GM12878 (cell line): ENCODE measurements around the gene VTCN1.

ENCODE experiments used
- BRCA1 ChIP-seq: IDR thresholded peaks from 2 replicates; pipeline ENCODE4 v1.6.1; 2011; ENCODE audit warnings: low read depth, low read length, improper control_type of control experiment
- CHD4 ChIP-seq: fragments of 200-600 bp; sonication (generic); IDR thresholded peaks from 2 replicates; pipeline ENCODE4 v1.6.1; 2016; ENCODE audit warnings: mild to moderate bottlenecking
- CTCF ChIP-seq, 3 experiments: IDR thresholded peaks in 2 of 3; conservative IDR thresholded peaks in 1 of 3; 2 replicates each; pipeline ENCODE4 v1.5.1; 2011; ENCODE audit warnings: low read depth in 3 of 3, low read length in 3 of 3, mild to moderate bottlenecking in 3 of 3, control low read depth in 2 of 3, moderate library complexity in 2 of 3, inconsistent platforms in 1 of 3, mixed read lengths in 1 of 3; ENCODE audit not compliant: control insufficient read depth in 2 of 3, insufficient read depth in 1 of 3; ENCODE audit errors: extremely low read depth in 1 of 3
- E2F4 ChIP-seq: IDR thresholded peaks from 2 replicates; pipeline ENCODE4 v1.6.1; 2012; ENCODE audit warnings: low read depth, low read length, improper control_type of control experiment
- FOXM1 ChIP-seq: IDR thresholded peaks from 2 replicates; pipeline ENCODE4 v1.6.1; 2012; ENCODE audit warnings: low read depth, mild to moderate bottlenecking, inconsistent platforms, low read length, moderate library complexity
- POLR2A ChIP-seq: IDR thresholded peaks from 2 replicates; pipeline ENCODE4 v1.6.1; 2011; ENCODE audit warnings: low read depth, mild to moderate bottlenecking, low read length
- POLR2AphosphoS5 ChIP-seq: IDR thresholded peaks from 2 replicates; pipeline ENCODE4 v1.6.1; 2011; ENCODE audit warnings: mild to moderate bottlenecking, low read length, inconsistent platforms
- REST ChIP-seq: IDR thresholded peaks from 2 replicates; pipeline ENCODE4 v1.6.1; 2012; ENCODE audit warnings: mild to moderate bottlenecking, low read depth, low read length
- RFX5 ChIP-seq: IDR thresholded peaks from 2 replicates; pipeline ENCODE4 v1.6.1; 2011; ENCODE audit warnings: low read depth, low read length, improper control_type of control experiment
- SKIL ChIP-seq: fragments of 450-650 bp; IDR thresholded peaks from 2 replicates; pipeline ENCODE4 v1.6.1; 2017; ENCODE audit warnings: mild to moderate bottlenecking, low read depth, inconsistent platforms; ENCODE audit not compliant: poor library complexity, severe bottlenecking
- SMC3 ChIP-seq: IDR thresholded peaks from 2 replicates; pipeline ENCODE4 v1.6.1; 2011; ENCODE audit warnings: low read length, improper control_type of control experiment, borderline replicate concordance
- SREBF2 ChIP-seq: IDR thresholded peaks from 2 replicates; pipeline ENCODE4 v1.6.1; 2012; ENCODE audit warnings: mild to moderate bottlenecking, low read length
- TAF1 ChIP-seq: IDR thresholded peaks from 2 replicates; pipeline ENCODE4 v1.6.1; 2011; ENCODE audit warnings: mild to moderate bottlenecking, low read depth, low read length, borderline replicate concordance
- USF2 ChIP-seq: IDR thresholded peaks from 2 replicates; pipeline ENCODE4 v1.6.1; 2011; ENCODE audit warnings: low read depth, low read length, improper control_type of control experiment, borderline replicate concordance

- TF ChIP-seq E2F4 (no peak), CTCF (IDR thresholded peaks at IDR 0.05 in 2 of 3, conservative IDR thresholded peaks at IDR 0.05 in 1 of 3; ENCODE audit: control insufficient read depth in 2 of 3, extremely low read depth in 1 of 3, insufficient read depth in 1 of 3, low read depth in 3 of 3, low read length in 3 of 3) (no peak), USF2 (no peak), TAF1 (no peak), POLR2A (peak; percentile 39), FOXM1 (no peak), RFX5 (no peak), POLR2AphosphoS5 (no peak), SREBF2 (no peak), REST (no peak), CHD4 (no peak), BRCA1 (no peak), SKIL (no peak), SMC3 (no peak)
Observed at GRCh38 chr1:117113199-117113598, 97.5 kb downstream of the VTCN1 start.
